ENCODE data around the gene CRTAC1.

CRTAC1 gene

DNA sequence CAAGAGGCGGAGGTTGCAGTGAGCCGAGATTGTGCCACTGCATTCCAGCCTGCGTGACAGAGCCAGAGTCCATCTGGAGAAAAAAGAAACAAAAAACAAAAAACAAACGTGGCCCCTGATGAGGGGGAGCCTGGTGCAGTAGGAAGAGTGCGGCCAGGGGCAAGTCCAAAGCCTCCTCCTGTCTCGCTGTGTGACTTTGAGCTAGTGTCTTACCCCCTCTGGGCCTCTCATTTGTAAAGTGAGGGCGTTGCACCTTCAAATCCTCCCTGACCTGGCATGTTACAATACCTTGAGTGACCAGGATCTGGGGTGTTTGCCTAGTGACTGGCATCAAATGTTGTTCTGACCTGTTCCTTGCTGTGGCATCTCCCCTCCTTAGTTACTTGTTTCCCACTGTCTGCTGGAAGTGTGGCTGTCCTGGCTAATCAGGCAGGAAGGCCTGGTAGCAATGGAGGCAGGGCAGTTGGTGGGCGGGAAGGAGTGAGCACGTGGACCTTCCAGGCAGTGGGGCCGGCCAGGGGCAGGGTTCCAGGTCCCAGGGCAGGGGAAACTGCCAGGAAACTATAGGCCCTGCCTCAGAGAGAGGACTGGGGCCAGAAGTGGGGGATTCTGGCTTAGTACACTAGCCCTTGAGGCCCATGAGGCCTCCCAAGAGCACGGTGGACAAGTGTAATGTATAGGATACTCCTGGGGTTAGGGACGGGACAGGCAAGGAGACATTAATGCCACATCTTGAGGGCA, 205.2 kb downstream of the CRTAC1 start:
- TF ChIP-seq ZFX (IDR thresholded peaks at IDR 0.05; ENCODE audit: borderline replicate concordance), result no peak
- TF ChIP-seq, protein P1, sequence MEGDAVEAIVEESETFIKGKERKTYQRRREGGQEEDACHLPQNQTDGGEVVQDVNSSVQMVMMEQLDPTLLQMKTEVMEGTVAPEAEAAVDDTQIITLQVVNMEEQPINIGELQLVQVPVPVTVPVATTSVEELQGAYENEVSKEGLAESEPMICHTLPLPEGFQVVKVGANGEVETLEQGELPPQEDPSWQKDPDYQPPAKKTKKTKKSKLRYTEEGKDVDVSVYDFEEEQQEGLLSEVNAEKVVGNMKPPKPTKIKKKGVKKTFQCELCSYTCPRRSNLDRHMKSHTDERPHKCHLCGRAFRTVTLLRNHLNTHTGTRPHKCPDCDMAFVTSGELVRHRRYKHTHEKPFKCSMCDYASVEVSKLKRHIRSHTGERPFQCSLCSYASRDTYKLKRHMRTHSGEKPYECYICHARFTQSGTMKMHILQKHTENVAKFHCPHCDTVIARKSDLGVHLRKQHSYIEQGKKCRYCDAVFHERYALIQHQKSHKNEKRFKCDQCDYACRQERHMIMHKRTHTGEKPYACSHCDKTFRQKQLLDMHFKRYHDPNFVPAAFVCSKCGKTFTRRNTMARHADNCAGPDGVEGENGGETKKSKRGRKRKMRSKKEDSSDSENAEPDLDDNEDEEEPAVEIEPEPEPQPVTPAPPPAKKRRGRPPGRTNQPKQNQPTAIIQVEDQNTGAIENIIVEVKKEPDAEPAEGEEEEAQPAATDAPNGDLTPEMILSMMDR (IDR thresholded peaks at IDR 0.05), result no peak
- no peak overlapping the region for H3K27ac ChIP-seq

DNA sequence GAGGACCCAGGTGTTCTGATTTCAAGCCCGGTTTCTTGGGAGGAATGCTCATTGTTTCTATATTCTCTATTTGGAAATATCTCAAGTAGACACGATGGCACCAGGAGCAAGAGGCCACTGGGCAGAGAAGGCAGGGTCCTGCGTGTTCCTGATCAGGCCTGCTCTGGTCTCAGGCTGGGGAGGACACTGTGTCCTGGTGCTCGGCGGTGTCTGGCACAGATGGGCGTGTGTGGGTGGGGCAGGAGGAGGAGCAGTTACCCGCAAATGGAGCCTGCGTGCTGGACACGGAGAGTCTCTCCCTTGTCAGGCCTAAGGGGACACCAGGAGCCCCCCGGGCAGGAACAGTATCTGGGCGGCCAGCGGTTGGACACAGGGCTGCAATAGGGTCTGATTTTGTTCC, 206.7 kb downstream of the CRTAC1 start:
- no peak for TF ChIP-seq ZFX (IDR thresholded peaks at IDR 0.05; ENCODE audit: borderline replicate concordance)
- TF ChIP-seq, protein P1 (IDR thresholded peaks at IDR 0.05), result no peak
- H3K27ac ChIP-seq, result no peak overlapping the region

DNA sequence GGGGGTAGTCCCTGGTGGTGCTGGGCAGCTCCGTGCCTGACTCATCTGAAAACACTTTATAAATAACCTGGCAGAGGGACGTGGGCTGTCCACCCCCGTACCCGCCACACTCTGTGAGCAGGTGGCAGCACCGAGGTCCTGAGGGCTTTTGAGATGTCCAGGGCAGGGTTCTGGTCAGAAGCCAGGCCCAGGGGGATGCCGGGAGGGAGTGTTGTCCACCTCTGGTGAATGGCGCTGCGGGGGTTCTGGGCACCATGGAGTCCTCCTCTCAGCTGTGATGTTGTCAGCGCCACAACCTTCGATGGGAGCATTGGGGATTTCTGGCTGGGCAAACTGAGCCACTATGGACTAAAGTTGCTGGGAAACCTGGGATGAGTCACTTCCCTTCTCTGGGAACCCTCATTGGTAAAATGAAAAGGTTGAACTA, 208.1 kb downstream of the CRTAC1 start:
- TF ChIP-seq, protein P1 (IDR thresholded peaks at IDR 0.05), result no peak

DNA sequence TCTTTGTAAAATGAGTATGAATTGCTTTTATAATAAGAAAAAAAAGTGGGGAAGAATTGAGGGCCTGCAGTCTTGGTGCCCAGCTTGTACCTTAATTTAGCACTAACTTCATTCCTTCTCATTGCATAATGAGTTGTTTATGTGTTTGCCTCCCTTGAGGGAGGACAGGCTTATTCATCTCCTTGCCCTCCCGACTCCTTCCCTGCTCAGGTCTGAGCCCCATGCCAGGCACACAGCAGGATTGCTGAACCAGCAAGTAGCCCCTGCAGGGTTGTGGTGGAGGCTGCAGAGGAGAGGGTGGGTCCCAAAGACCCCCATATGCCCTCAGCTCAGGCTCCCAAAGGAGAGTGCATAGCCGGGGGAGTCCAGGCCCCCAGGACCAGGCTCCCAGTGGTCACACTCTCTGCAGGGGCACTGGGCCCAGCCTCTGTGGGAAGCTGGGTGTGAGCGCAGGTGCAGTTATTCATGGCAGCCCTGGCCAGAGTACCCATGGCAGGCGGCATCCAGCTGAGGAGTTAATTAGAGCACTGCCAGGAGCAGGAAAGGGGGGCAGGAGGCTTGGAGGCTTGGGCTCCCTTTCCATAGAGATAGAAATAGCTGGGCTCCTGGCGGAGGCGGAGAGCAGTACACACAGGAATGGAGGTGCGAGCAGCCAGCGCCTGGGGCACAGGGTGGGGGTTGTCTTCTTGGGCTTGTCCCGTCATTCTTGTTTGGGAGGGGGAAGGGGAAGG, 208.9 kb downstream of the CRTAC1 start:
- H3K27ac ChIP-seq, result no peak overlapping the region
- no peak for TF ChIP-seq ZFX (IDR thresholded peaks at IDR 0.05; ENCODE audit: borderline replicate concordance)
- TF ChIP-seq, protein P1 (IDR thresholded peaks at IDR 0.05), result no peak

More for the DNA sequence above, 208.1 kb downstream of the CRTAC1 start:
- H3K27ac ChIP-seq, result no peak overlapping the region

DNA sequence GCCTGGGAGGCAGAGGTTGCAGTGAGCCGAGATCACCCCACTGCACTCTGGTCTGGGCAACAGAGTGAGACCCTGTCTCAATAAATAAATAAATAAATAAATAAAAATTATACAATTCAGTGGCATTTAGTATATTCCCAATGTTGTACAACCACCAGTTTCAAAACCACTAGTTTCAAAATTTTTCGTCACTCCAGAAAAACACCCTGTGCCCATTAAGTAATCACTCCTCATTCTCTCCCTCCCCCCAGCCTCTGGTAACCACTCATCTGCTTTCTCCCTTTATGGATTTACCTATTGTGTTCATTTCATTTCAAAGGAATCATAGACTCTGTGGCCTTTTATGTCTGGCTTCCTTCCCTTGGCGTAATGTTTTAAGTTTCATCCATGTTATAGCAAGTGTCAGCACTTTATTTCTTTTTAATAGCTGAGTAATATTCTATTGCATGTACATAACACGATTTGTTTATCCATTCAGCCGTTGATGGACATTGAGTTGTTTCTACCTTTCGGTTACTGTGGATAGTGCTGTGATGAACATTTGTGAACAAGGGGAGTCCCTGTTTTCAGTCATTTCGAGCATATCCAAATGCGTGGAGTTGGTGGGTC, 210.2 kb downstream of the CRTAC1 start:
- H3K27ac ChIP-seq, result no peak overlapping the region
- TF ChIP-seq, protein P1 (IDR thresholded peaks at IDR 0.05), result no peak
- no peak for TF ChIP-seq ZFX (IDR thresholded peaks at IDR 0.05; ENCODE audit: borderline replicate concordance)

DNA sequence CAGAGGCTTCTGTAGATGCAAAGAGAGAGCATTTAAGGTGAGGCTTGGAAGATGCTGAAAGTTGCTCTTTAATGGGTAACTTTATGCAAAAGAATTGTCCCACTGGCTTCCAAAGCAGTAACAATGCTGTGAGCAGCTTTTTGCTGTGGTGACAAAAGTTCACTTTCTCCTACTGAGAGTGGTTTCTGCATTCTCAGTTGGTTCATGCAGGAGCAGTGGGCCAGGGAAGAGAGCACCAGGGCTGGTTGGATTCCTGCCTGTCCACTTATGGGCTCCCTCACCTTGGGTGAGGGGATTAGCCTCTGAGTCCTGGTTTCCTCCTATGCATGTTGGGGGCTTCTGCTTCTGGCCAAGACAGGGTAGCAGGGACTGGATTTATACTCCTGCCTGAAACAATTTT, 211.8 kb downstream of the CRTAC1 start:
- no peak overlapping the region for H3K27ac ChIP-seq
- TF ChIP-seq, protein P1 (IDR thresholded peaks at IDR 0.05), result no peak
- TF ChIP-seq ZFX (IDR thresholded peaks at IDR 0.05; ENCODE audit: borderline replicate concordance), result no peak

DNA sequence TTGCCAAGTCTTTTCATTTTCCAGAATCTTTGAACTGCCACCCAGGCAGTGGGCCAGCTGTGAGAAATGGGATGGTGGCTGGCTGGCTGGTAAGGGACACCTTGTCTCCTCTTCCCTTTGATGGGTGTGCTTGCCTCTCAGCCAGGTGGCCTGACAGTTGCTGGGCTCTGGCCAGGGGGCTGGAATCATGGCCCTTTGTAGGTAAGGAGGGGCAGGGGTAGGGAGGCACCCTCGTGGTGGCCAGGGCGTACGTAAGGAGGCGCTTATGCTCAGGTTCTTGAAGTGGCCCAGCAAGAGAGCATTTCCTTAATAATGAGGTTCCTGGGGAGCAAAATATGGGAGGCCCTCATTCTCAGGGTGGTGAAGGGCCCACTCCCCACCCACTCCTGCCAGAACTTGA, 213.8 kb downstream of the CRTAC1 start:
- TF ChIP-seq ZFX (IDR thresholded peaks at IDR 0.05; ENCODE audit: borderline replicate concordance), result no peak
- TF ChIP-seq, protein P1 (IDR thresholded peaks at IDR 0.05), result no peak

More for the DNA sequence above, 213.8 kb downstream of the CRTAC1 start:
- H3K27ac ChIP-seq, result no peak overlapping the region

Data from 22Rv1 (cell line).